ENCODE results near the gene SCT.

The SCT gene

DNA sequence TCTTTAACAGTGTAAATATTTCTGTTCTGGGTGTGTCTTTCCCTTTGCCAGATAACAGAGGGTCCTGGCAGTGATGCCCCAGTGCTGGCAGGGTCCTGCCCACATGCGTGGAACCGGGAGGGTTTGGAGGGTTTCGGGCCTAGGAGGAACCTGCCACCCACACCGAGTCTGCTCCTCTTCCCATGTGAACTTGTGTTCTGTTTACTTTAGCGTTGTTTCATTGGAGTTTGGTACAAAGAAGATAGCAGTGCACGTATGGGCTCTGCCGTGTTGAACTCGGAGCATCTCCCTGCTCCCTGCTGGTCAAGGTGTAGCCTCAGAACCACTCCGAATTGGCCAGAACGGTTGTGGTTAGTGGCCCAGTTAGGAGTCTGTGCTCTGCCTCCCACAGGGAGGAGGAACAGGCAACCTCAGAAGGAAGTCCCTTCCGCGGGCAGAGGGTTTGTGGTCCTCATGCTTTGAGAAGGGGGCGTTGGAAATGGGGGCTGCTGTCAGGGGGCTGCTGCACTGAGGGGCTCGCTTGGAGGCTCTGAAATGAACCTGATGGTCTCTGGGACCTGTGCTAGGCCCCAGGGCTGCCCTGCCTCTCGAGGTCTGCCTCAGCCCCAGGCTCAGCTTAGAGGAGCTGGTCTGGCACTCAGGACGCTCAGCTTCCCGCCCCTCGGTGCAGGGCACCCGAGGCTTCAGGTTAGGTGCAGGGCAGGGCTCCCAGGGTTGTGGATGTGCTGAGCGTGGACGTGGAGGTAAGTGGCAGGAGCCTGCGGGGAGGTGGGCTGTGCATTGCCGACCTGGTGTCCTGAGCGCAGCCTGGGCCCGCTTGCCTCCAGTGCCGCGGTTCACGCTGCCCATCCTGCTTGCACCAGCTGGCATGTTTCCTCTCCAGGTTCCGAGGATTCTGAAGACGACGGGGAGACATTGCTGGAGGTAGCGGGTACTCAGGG lies 40.3 kb downstream of the SCT start:
- H3K36me3 ChIP-seq (ENCODE audit: insufficient read depth, low read depth, low read length): peaks cover 74% of the 10 kb centered on the region
- no peak overlapping the region for H3K27ac ChIP-seq (ENCODE audit: low read length)
- H3K9me3 ChIP-seq (ENCODE audit: insufficient read depth, low read depth, low read length): no peaks in the 10 kb centered on the region
- no peak overlapping the region for H3K9ac ChIP-seq (ENCODE audit: low read depth, low read length)
- H3K4me1 ChIP-seq (ENCODE audit: insufficient read depth, low read length): no peaks in the 10 kb centered on the region
- H3K27me3 ChIP-seq (ENCODE audit: insufficient read depth, low read length): no peaks in the 10 kb centered on the region
- H3K4me3 ChIP-seq (ENCODE audit: low read length): no peak overlapping the region

DNA sequence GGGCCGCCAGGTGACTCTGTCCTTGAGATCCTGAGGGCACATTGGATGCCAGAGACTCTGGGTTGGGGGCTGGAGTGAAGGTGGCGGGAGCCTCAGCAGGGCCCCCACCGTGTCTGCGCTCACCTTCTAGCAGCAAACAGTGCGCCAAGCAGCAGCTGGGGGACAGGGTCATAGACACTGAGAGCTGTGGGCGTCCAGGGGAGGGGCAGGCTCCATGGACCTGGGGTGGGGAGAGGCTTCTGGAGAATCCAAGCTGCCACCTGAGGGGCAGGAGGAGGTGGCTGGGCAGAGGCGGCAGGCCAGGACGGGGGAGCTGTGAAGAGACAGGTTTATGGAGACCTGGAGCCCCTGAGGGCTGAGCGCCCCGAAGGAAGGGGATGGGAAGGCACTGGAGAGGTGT lies 42.7 kb downstream of the SCT start:
- no peaks in the 10 kb centered on the region for H3K27me3 ChIP-seq (ENCODE audit: insufficient read depth, low read length)
- no peaks in the 10 kb centered on the region for H3K4me1 ChIP-seq (ENCODE audit: insufficient read depth, low read length)
- no peaks in the 10 kb centered on the region for H3K9me3 ChIP-seq (ENCODE audit: insufficient read depth, low read depth, low read length)
- H3K27ac ChIP-seq (ENCODE audit: low read length): no peak overlapping the region
- H3K36me3 ChIP-seq (ENCODE audit: insufficient read depth, low read depth, low read length): peaks cover 54% of the 10 kb centered on the region
- H3K4me3 ChIP-seq (ENCODE audit: low read length): no peak overlapping the region
- no peak overlapping the region for H3K9ac ChIP-seq (ENCODE audit: low read depth, low read length)

DNA sequence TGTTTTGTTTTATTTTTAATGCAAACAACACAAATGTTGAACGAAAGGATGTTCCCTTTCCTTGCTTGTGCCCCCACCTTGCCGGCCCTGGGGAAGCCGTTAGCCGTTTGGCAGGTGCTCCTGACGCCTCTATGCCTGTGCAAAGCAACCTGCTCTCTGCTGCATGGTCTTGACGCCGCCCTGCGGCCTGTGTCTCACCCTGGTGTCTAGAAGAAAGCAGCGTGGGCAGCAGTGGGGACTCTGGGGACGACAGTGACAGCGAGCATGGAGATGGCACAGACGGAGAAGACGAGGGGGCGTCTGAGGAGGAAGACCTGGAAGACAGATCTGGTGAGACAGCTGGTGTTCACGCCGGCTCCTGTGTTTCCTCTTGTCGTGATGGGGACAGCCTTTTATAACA lies 45.2 kb downstream of the SCT start:
- Histone ChIP-seq H3K27ac (ENCODE audit: low read length) (no peak overlapping the region), H3K4me1 (ENCODE audit: insufficient read depth, low read length) (peaks cover 5% of the 10 kb centered on the region), H3K4me3 (ENCODE audit: low read length) (no peak overlapping the region), H3K9ac (ENCODE audit: low read depth, low read length) (no peak overlapping the region), H3K9me3 (ENCODE audit: insufficient read depth, low read depth, low read length) (no peaks in the 10 kb centered on the region), H3K27me3 (ENCODE audit: insufficient read depth, low read length) (no peaks in the 10 kb centered on the region), H3K36me3 (ENCODE audit: insufficient read depth, low read depth, low read length) (peaks cover 35% of the 10 kb centered on the region)

DNA sequence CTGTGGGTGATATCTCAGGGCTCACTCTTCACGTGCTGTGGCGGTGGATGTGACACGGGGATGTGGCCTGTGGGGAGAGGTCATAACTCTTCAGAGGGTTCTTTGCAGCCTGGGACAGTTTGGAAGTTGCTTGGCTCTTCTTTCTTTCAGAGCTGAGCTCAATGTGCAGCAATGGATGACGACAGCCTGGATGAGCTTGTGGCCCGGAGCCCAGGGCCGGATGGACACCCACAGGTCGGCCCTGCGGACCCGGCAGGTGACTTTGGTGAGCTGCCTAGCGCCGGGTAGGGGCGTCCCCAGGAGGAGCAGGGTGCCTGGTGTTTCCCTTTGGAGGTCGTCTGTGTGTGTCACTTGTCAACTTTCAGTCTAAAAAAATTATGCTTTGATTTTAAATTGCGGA lies 45.6 kb downstream of the SCT start:
- no peaks in the 10 kb centered on the region for H3K9me3 ChIP-seq (ENCODE audit: insufficient read depth, low read depth, low read length)
- H3K27me3 ChIP-seq (ENCODE audit: insufficient read depth, low read length): no peaks in the 10 kb centered on the region
- H3K36me3 ChIP-seq (ENCODE audit: insufficient read depth, low read depth, low read length): peaks cover 31% of the 10 kb centered on the region
- peaks cover 5% of the 10 kb centered on the region for H3K4me1 ChIP-seq (ENCODE audit: insufficient read depth, low read length)
- no peak overlapping the region; the same call in 1 of the 2 replicates for H3K9ac ChIP-seq (ENCODE audit: low read depth, low read length)
- H3K27ac ChIP-seq (ENCODE audit: low read length): no peak overlapping the region
- H3K4me3 ChIP-seq (ENCODE audit: low read length): no peak overlapping the region

DNA sequence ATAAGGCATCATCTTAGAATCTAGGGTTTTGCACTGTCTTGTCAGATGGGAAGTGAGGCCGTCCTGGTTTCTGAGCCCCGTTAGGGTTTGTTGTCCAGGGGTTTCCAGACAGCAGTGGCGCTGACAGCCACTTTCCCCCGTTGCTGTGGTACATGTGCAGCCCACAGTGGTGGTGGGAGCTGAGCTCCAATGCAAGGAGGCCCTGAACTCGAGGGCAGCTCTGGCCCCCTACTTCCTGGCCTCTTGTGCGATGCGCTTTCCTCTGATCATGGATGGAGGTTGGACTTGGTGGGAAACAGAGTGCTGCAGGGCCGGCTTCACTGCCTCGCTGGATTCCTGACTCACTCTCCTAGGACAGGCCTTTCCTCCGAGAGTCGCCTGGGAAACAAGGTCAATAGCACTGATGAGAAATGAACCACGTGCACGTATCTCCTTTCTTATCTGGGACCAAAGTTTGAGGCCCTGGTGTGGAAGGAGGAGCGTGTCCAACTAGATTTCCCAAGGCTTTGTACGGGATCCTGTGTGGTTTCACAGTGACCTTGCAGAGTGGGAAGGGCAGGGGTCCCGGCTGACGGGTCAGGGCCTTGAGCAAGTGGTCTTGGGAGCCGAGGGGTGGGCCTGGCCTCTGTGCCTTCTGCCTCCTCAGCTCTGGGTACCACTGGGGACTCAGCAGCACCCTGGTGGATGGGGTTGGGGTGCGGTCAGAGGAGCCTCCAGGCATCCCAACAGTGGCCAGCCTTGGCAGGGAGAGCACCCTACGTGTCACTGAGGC lies 47.0 kb downstream of the SCT start:
- no peak overlapping the region for H3K9ac ChIP-seq (ENCODE audit: low read depth, low read length)
- H3K4me1 ChIP-seq (ENCODE audit: insufficient read depth, low read length): peaks cover 5% of the 10 kb centered on the region
- H3K4me3 ChIP-seq (ENCODE audit: low read length): no peak overlapping the region
- H3K9me3 ChIP-seq (ENCODE audit: insufficient read depth, low read depth, low read length): no peaks in the 10 kb centered on the region
- H3K27me3 ChIP-seq (ENCODE audit: insufficient read depth, low read length): peaks cover 6% of the 10 kb centered on the region
- H3K36me3 ChIP-seq (ENCODE audit: insufficient read depth, low read depth, low read length): peaks cover 28% of the 10 kb centered on the region
- H3K27ac ChIP-seq (ENCODE audit: low read length): no peak overlapping the region

DNA sequence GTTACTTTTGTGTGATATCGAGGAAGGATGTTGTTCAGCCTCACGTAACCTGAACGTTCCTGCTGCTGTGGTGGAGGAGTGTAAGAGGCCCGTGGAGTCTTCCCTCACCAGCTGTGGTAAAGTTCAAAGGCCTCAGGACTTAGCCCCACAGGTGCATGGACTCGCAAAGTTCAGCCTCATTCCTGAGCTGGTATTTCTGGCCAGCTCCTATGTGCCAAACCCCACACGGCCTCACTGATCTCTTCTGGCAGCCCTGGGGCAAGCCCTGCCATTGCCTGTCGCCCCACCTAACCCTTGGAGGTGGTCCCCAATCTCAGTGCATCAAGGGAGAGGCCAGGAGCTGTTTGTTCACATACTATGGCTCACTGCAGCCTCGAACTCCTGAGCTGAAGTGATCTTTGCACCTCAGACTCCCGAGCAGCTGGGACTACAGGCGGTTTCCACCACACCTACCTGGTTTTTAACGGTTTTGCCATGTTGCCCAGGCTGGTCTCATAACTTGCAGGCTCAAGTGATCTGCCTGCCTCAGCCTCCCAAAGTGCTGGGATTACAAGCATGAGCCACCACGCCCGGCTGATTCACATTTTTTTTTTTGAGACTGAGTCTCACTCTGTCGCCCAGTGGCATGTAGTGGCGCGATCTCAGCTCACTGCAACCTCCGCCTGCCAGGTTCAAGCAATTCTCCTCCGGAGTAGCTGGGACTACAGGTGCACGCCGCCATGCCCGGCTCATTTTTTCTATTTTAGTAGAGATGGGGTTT lies 48.5 kb downstream of the SCT start:
- Histone ChIP-seq H3K9me3 (ENCODE audit: insufficient read depth, low read depth, low read length) (no peaks in the 10 kb centered on the region), H3K4me3 (ENCODE audit: low read length) (peak overlapping the region; percentile 86; the same call in 1 of the 2 replicates), H3K27ac (ENCODE audit: low read length) (no peak overlapping the region), H3K9ac (ENCODE audit: low read depth, low read length) (peak overlapping the region; percentile 86; the same call in 1 of the 2 replicates), H3K36me3 (ENCODE audit: insufficient read depth, low read depth, low read length) (peaks cover 19% of the 10 kb centered on the region), H3K4me1 (ENCODE audit: insufficient read depth, low read length) (peaks cover 5% of the 10 kb centered on the region), H3K27me3 (ENCODE audit: insufficient read depth, low read length) (peaks cover 20% of the 10 kb centered on the region)

DNA sequence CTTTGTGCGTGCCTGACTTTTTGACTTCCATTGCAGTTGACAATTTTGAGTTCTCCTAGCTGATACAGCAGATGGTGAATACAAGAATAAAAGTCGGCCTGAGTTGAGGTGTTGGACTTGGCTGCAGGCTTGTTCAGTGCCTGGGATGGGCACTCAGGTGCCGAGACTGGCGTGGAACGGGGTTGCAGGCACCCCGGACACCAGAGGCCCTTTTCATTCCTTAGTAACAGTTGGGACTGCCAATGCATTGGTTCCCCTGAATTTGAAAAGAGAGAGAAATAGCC lies 49.4 kb downstream of the SCT start:
- Histone ChIP-seq H3K36me3 (ENCODE audit: insufficient read depth, low read depth, low read length) (peaks cover 15% of the 10 kb centered on the region), H3K9ac (ENCODE audit: low read depth, low read length) (peak overlapping the region; percentile 86; the same call in 1 of the 2 replicates), H3K27me3 (ENCODE audit: insufficient read depth, low read length) (peaks cover 25% of the 10 kb centered on the region), H3K4me3 (ENCODE audit: low read length) (peak overlapping the region; percentile 86), H3K27ac (ENCODE audit: low read length) (no peak overlapping the region), H3K4me1 (ENCODE audit: insufficient read depth, low read length) (peaks cover 5% of the 10 kb centered on the region), H3K9me3 (ENCODE audit: insufficient read depth, low read depth, low read length) (no peaks in the 10 kb centered on the region)

DNA sequence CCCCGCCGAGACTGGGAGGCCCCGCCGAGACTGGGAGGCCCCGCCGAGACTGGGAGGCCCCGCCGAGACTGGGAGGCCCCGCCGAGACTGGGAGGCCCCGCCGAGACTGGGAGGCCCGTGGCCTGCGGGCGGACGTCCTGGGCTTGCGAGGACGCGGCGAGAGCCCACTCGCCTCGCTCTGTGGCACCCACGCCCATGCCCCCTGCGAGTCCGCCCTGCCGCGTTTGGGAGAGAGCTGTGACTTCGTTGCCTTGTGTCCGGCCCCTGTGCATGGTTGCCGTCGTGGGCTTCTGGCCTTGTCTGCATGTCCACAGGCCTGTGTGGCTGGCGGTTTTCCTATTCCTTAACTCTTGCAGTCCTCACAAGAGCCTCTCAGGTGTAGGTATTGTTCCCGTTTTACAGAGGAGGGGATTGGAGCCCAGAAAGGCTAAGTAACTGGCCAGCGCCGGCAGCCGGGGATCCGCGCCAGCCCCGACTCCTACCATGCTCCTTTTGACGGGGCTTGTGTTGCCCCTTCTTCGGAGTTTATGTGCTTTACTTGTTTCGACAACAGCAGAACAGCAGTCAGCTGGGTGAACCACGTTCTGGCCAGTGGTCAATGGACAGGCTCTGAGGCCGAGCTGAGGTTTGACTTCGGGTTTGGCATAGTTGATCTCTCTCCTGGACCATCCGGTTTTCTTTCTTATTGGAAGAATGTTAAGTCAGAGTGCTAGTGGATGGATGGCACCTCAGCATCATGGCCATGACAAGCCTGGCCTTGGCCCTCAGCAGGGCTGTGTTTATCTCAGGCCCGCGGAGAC lies 50.0 kb downstream of the SCT start:
- Histone ChIP-seq H3K9ac (ENCODE audit: low read depth, low read length) (peak overlapping the region; percentile 86), H3K9me3 (ENCODE audit: insufficient read depth, low read depth, low read length) (no peaks in the 10 kb centered on the region), H3K4me1 (ENCODE audit: insufficient read depth, low read length) (peaks cover 5% of the 10 kb centered on the region), H3K36me3 (ENCODE audit: insufficient read depth, low read depth, low read length) (peaks cover 11% of the 10 kb centered on the region), H3K27me3 (ENCODE audit: insufficient read depth, low read length) (peaks cover 25% of the 10 kb centered on the region), H3K4me3 (ENCODE audit: low read length) (peak overlapping the region; percentile 86), H3K27ac (ENCODE audit: low read length) (no peak overlapping the region)

All from iPS-20b (cell line).